SK-N-SH (cell line): ENCODE data around the gene TTC28. TPM values are rescaled to one million over a fixed set of nuclear protein-coding genes. Genes with fewer than 3 reads are reported as not detected.

ENCODE experiments used
- CTCF ChIA-PET: fragments of 300-600, 350-600 bp; formaldehyde crosslinking; extraction: SDS; loops from one replicate; lab custom pipeline; 2021; lab: Yijun Ruan, JAX
- POLR2A ChIA-PET: fragments of 350-600 bp; sonication (Branson Sonifier 250); formaldehyde crosslinking; extraction: SDS; loops from one replicate; lab custom pipeline; 2020; ENCODE audit warnings: antibody characterized with exemption, inconsistent platforms; lab: Yijun Ruan, JAX
- DNase-seq: peaks from one replicate; pipeline ENCODE4 v3.0.0; 2012
- H2AFZ ChIP-seq: fragments of 200-600 bp; sonication (generic); 2 replicates; pipeline ENCODE4 v1.8.1; 2016; ENCODE audit warnings: antibody characterized with exemption, mild to moderate bottlenecking, low read depth
- H3F3A ChIP-seq: fragments of 200-600 bp; sonication (generic); replicated peaks from 2 replicates; pipeline ENCODE3; 2016; ENCODE audit warnings: antibody characterized with exemption, mild to moderate bottlenecking; ENCODE audit not compliant: insufficient read depth
- H3K27ac ChIP-seq, 2 experiments: fragments of 200-500 bp in 1 of 2; fragments of 200-600 bp in 1 of 2; sonication (Bioruptor generic) in 1 of 2; sonication (generic), shearing (Covaris generic) in 1 of 2; 2 replicates each; pipeline versions ENCODE4 v1.5.1 to v1.6.1; 2014 to 2016; ENCODE audit warnings: low read depth in 2 of 2, inconsistent platforms in 1 of 2, low read length in 1 of 2, mild to moderate bottlenecking in 1 of 2, mixed read lengths in 1 of 2
- H3K27me3 ChIP-seq: fragments of 200-600 bp; sonication (generic), shearing (Covaris generic); 2 replicates; pipeline ENCODE4 v1.6.1; 2016; ENCODE audit warnings: mixed run types; ENCODE audit not compliant: insufficient read depth
- H3K36me3 ChIP-seq, 2 experiments: fragments of 200-500 bp in 1 of 2; fragments of 200-600 bp in 1 of 2; sonication (Bioruptor generic) in 1 of 2; sonication (generic) in 1 of 2; replicated peaks in 1 of 2; 2 replicates each; pipeline versions ENCODE3 to v1.5.1; 2014 to 2016; ENCODE audit warnings: low read length in 1 of 2, mild to moderate bottlenecking in 1 of 2; ENCODE audit not compliant: insufficient read depth in 2 of 2, control insufficient read depth in 1 of 2
- H3K4me1 ChIP-seq, 2 experiments: fragments of 200-500 bp in 1 of 2; fragments of 200-600 bp in 1 of 2; sonication (Bioruptor generic) in 1 of 2; sonication (generic), shearing (Covaris generic) in 1 of 2; 2 replicates each; pipeline versions ENCODE4 v1.5.1 to v1.6.1; 2014 to 2016; ENCODE audit warnings: low read depth in 1 of 2, low read length in 1 of 2, mixed run types in 1 of 2; ENCODE audit not compliant: insufficient read depth in 2 of 2, control insufficient read depth in 1 of 2
- H3K4me2 ChIP-seq: fragments of 200-600 bp; sonication (generic), shearing (Covaris generic); 2 replicates; pipeline ENCODE4 v1.6.1; 2017; ENCODE audit warnings: mixed run types
- H3K4me3 ChIP-seq, 2 experiments: fragments of 200-500 bp in 1 of 2; fragments of 200-600 bp in 1 of 2; sonication (Bioruptor generic) in 1 of 2; sonication (generic), shearing (Covaris generic) in 1 of 2; 2 replicates each; pipeline versions ENCODE4 v1.5.1 to v1.8.1; 2014 to 2016; ENCODE audit warnings: low read depth in 2 of 2, inconsistent platforms in 1 of 2, low read length in 1 of 2, mild to moderate bottlenecking in 1 of 2, mixed read lengths in 1 of 2, moderate library complexity in 1 of 2
- H3K79me2 ChIP-seq: fragments of 200-600 bp; sonication (generic); 2 replicates; pipeline ENCODE4 v1.8.1; 2017; ENCODE audit warnings: mild to moderate bottlenecking; ENCODE audit not compliant: insufficient read depth
- H3K9ac ChIP-seq: fragments of 200-600 bp; sonication (generic); 2 replicates; pipeline ENCODE4 v1.6.1; 2017; ENCODE audit warnings: mixed run types
- H3K9me2 ChIP-seq: fragments of 200-600 bp; sonication (generic); 2 replicates; pipeline ENCODE4 v1.6.1; 2017; ENCODE audit warnings: mixed run types
- H3K9me3 ChIP-seq: fragments of 200-600 bp; sonication (generic); 2 replicates; pipeline ENCODE4 v1.6.1; 2017; ENCODE audit warnings: mixed run types, mild to moderate bottlenecking, moderate library complexity
- H4K20me1 ChIP-seq: fragments of 200-600 bp; sonication (generic); 2 replicates; pipeline ENCODE4 v1.6.1; 2017; ENCODE audit warnings: mild to moderate bottlenecking, mixed run types; ENCODE audit not compliant: insufficient read depth
- EZH2phosphoT487 ChIP-seq: fragments of 200-600 bp; sonication (generic); IDR thresholded peaks from 2 replicates; pipeline ENCODE4 v1.6.1; 2017; ENCODE audit warnings: low read depth, mixed run types, mild to moderate bottlenecking, antibody characterized with exemption, moderate library complexity, borderline replicate concordance
- FOXJ3 ChIP-seq: sonication (generic); formaldehyde crosslinking; IDR thresholded peaks from 2 replicates; pipeline ENCODE4 v1.5.1; 2020; ENCODE audit warnings: mild to moderate bottlenecking, missing genetic modification reagents
- GABPA ChIP-seq: IDR thresholded peaks from 2 replicates; pipeline ENCODE4 v1.4.0; 2012; ENCODE audit warnings: low read depth, mild to moderate bottlenecking
- JUND ChIP-seq: IDR thresholded peaks from 2 replicates; pipeline ENCODE4 v1.4.0; 2012
- MEF2A ChIP-seq: IDR thresholded peaks from 2 replicates; pipeline ENCODE4 v1.4.0; 2012; ENCODE audit warnings: low read depth, borderline replicate concordance
- MXI1 ChIP-seq: IDR thresholded peaks from 2 replicates; pipeline ENCODE4 v1.6.1; 2012; ENCODE audit warnings: mild to moderate bottlenecking, low read depth, low read length, improper control_type of control experiment
- POLR2AphosphoS5 ChIP-seq: IDR thresholded peaks from 2 replicates; pipeline ENCODE4 v1.6.1; 2012; ENCODE audit warnings: low read depth, low read length
- RCOR1 ChIP-seq: fragments of 150-350 bp; IDR thresholded peaks from 2 replicates; pipeline ENCODE4 v1.6.1; 2017; ENCODE audit warnings: antibody characterized with exemption, low read length
- WGBS: methylation state at CpG from one replicate; pipeline ENCODE4 v1.1.6; 2017; ENCODE audit warnings: low lambda C conversion rate; 5-methylcytosine and 5-hydroxymethylcytosine counted together
- polyA plus RNA-seq, 3 experiments: library from polyadenylated mRNA; depleted of rRNA; stranded (reverse); fragments of >200 nt; gene quantifications; 2 replicates each; pipeline ENCODE4 v1.2.3, GENCODE V29; 2012

Gene TTC28
- polyA plus RNA-seq, 1 of the 3 experiments (the other 2 are of a cell fraction), result 5.9 TPM

DNA sequence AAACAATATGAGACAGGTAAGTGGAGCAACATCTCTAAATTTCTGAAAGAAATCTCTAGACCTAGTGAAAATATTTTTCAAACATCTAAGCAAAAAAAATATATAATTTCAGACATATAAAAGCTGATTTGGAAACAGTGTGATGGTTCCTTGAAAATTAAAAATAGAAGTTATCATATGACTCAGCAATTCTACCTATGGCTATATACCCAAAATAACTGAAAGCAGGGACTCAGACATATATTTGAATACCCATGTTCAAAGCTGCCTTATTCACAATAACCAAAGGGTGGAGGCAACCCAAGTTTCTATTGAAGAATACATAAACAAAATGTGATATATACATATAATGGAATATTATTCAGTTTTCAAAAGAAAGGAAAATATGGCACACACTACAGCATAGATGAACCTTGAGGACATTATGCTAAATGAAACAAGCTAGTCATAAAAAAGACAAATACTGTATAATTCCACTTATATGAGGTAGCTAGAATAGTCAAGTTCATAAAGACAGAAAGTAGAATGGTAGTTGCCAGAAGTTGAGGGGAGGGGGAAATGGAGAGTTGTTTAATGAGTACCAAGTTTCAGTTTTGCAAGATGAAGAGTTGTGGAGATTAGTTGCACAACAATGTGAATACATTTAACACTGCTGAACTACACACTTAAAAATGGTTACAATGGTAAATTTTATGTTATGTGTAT, 300.4 kb downstream of the TTC28 start:
- Histone ChIP-seq H2AFZ (no peak overlapping the region), H3K9me2 (no peaks in the 10 kb centered on the region), H3K27me3 (no peaks in the 10 kb centered on the region), H3K4me2 (no peak overlapping the region), H3K4me3 (no peak overlapping the region), H4K20me1 (no peaks in the 10 kb centered on the region), H3F3A (peaks cover 26% of the 10 kb centered on the region), H3K4me1 (peaks cover 13 to 22% of the 10 kb centered on the region in 2 experiments; a peak in 3 of 4 replicates), H3K27ac (no peak overlapping the region), H3K79me2 (peaks cover 19% of the 10 kb centered on the region), H3K9me3 (no peaks in the 10 kb centered on the region), H3K36me3 (no peaks in the 10 kb centered on the region), H3K9ac (no peak overlapping the region)
- ChIA-PET POLR2A (no interaction called here), CTCF (interaction anchor here (0.9 kb wide), 1 partner anchor 359 kb away, joined by 3 read pairs; no protein-coding TSS in a partner anchor)
- no peak for DNase-seq
- TF ChIP-seq RCOR1, result no peak
- TF ChIP-seq POLR2AphosphoS5, result no peak
- no peak for TF ChIP-seq GABPA
- TF ChIP-seq JUND, result no peak
- TF ChIP-seq EZH2phosphoT487, result no peak

DNA sequence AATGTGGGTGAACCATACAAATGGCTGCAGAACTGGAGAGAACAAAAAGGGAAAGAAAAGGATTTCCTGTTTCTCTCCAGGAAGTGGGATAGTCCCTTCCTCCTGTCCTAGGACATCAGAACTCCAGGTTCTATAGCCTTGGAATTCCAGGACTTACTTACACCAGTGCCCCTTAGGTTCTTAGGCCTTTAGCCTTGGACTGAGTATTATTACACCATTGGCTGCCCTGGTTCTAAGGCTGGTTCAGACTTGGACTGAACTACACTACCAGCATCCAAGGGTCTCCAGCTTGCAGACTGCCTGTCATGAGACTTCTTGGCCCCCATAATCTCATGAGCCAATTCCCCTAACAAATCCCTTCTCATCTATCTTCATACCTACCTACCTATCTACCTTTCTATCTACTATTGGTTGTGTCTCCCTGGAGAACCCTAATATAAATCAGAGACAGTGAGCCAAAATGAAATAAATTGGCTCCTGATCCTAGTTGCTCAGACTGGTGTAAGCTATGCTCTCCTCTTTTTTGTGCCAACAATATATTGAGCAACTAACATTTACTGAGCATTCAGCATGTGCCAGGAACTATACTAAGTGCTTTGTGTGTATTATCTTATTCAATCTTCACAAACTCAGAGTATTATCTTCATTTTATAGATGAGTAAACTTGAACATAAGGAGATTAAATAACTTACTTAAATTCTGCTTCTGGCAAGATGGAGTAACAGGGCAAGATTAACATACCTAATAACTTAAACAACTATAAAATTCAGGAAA, 303.7 kb downstream of the TTC28 start:
- TF ChIP-seq POLR2AphosphoS5 (no peak), MXI1 (no peak)
- H4K20me1 ChIP-seq, result no peaks in the 10 kb centered on the region
- no peak overlapping the region for H3K27ac ChIP-seq
- no peak overlapping the region for H3K9ac ChIP-seq
- H3K9me2 ChIP-seq, result no peaks in the 10 kb centered on the region
- H3K79me2 ChIP-seq, result peaks cover 27% of the 10 kb centered on the region
- peaks cover 3 to 19% of the 10 kb centered on the region in 2 experiments; a peak in 3 of 4 replicates for H3K4me1 ChIP-seq
- H3K4me3 ChIP-seq, result no peak overlapping the region
- no peaks in the 10 kb centered on the region for H3K9me3 ChIP-seq
- no peaks in the 10 kb centered on the region for H3K27me3 ChIP-seq
- ChIA-PET CTCF (no interaction called here), POLR2A (no interaction called here)
- H2AFZ ChIP-seq, result no peak overlapping the region
- H3K36me3 ChIP-seq, result no peaks in the 10 kb centered on the region
- no peak overlapping the region for H3K4me2 ChIP-seq
- H3F3A ChIP-seq, result peaks cover 15% of the 10 kb centered on the region
- no peak for DNase-seq

DNA sequence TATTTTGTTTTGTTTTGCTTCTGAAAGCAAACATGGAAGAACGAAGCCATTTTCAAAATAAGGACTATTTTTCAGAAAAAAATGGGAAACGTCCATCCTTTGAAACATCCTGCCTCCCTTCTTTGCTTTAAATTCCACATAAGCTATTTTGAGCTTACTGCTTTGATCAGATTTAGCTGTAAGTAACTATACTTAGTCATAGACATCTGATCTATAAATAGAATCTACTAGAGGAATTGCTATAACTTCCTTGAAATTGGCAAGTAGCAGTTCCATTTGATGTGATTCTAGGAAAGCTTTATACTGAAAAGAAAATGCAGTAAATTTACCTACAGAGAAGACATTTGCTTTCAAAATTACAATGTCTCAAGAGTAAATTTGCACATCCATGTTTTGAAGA, 305.8 kb downstream of the TTC28 start:
- Histone ChIP-seq H3K36me3 (no peaks in the 10 kb centered on the region), H3K4me2 (peak overlapping the region; percentile 40; the same call in 1 of the 2 replicates), H3K4me3 (no peak overlapping the region), H3K9me3 (no peaks in the 10 kb centered on the region), H4K20me1 (no peaks in the 10 kb centered on the region), H3K27me3 (no peaks in the 10 kb centered on the region), H3K9me2 (no peaks in the 10 kb centered on the region), H3K4me1 (peaks cover 2 to 9% of the 10 kb centered on the region in 2 experiments; a peak in 3 of 4 replicates), H3K79me2 (peaks cover 21% of the 10 kb centered on the region), H3F3A (peaks cover 8% of the 10 kb centered on the region), H3K9ac (no peak overlapping the region), H3K27ac (peak overlapping the region in 1 of 2 experiments; percentile 31; a peak in 1 of 4 replicates), H2AFZ (no peak overlapping the region)
- no peak for TF ChIP-seq FOXJ3 (CRISPR knock-in tag)
- TF ChIP-seq MEF2A, result peak; percentile 94
- CTCF ChIA-PET, result interaction anchor here (1.1 to 2.5 kb wide), 3 partner anchors 21 to 354 kb away, joined by 3 to 8 read pairs (median 3); no protein-coding TSS in a partner anchor
- 49% methylated on average over 2 of the region's 2 CpGs for WGBS
- DNase-seq, result no peak
- POLR2A ChIA-PET, result no interaction called here
